Measurements from ENCODE around the gene RSPH1. TPM values are rescaled to one million over a fixed set of nuclear protein-coding genes. Genes with fewer than 3 reads are reported as not detected.

Gene RSPH1
- total RNA-seq, 1 experiment from 2014 or later, result not detected

DNA sequence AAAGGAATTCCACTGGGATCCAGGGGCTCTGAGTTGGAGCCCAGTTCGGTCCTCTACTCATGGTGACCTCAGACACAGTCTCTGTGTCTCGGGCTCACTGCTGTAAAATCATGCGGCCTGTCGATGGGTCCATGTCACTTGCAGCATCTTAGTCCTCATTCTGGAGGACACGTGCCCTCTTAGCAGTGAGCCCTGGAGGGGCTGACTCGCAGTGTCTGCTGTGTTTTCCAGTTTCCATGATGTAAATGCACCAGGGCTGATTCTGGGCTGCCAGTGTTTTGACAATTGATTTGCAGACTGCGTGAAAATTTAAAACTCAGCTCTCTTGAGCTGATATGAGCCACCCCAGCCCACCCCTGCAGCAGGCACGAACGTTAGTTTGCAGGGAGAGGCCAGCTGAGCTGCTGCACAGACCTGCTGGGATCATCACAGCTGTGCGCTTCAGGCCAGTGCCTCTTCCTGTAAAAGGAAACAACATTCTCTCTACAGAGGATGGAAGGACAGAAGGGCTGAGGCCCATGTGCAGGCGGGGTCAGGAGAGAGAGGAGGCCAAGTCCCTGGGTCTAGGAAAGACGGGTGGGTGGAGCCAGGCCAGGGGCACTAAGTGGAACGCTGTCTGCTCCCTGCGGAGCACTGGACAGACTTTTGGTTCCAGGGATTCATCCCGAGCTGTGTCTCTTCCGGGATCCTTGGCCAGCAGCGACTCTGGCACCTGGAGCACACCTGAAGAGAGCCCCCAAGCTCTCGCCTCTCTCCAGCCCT, 42.6 kb downstream of the RSPH1 start:
- peak; percentile 59 for DNase-seq
- Histone ChIP-seq H3K36me3 (replicated peaks; ENCODE audit: control insufficient read depth, insufficient read depth, low read length) (no peaks in the 10 kb centered on the region), H3K27me3 (ENCODE audit: control insufficient read depth, insufficient read depth, low read length) (no peaks in the 10 kb centered on the region), H3K4me3 (ENCODE audit: insufficient read depth, low read depth, low read length) (no peak overlapping the region)

DNA sequence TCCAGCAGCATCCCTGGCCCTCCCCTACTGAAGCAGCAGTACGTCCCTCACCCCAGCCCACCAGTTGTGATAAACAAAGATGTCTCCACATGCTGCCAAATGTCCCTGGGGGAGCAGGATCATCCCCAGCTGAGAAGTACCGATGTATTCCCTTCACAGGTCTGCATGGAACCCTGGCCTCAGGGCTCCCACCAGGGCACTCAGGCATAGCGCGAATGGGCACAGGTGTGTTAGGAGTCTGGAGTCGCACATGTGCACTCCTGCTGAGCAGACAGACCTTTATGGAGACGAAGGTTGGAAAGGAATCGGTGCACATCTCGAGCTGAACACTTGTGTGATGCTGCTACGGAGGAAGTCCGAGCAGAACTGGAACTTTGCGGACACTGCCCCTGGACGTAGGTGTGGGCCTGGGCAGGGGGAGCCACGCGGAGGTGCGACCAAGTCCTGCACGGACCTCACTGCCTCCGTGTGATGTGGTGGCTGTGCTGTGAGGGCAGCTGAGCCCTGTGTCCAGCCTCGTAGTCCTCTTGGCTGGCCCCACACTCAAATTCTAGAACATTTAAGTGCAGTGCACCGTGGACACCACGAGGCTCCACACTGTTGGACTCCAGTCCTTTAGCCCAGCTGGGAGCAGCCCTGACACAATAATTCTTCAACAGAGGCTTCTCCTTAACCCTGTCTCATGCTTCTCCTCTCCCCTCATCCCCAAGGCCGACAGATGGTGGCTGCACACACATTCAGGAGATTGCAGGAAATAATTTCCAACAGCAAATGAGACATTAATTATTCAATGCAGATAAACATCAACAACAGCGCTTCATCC, 43.4 kb downstream of the RSPH1 start:
- DNase-seq, result no peak
- no peaks in the 10 kb centered on the region for H3K36me3 ChIP-seq (replicated peaks; ENCODE audit: control insufficient read depth, insufficient read depth, low read length)
- no peak overlapping the region for H3K4me3 ChIP-seq (ENCODE audit: insufficient read depth, low read depth, low read length)
- H3K27me3 ChIP-seq (ENCODE audit: control insufficient read depth, insufficient read depth, low read length), result no peaks in the 10 kb centered on the region

DNA sequence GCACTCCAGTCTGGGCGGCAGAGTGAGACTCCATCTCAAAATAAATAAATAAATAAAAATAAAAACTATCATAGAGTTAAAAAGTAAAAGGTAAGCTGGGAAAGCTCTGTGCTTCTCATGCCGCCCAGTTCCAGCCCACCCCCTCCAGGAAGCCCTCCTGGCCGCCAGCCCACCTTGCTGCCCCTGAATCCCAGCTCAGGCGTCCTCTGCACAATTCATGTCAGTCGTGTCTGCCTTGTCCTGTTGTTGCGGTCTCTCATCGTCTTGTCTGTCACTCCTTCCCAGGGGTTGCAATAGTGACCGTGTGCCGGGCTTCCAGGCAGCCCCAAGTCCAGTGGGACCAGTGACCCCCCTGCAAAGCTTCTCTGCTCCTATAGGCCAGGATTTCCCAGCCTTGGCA, 44.1 kb downstream of the RSPH1 start:
- no peak overlapping the region for H3K4me3 ChIP-seq (ENCODE audit: insufficient read depth, low read depth, low read length)
- no peaks in the 10 kb centered on the region for H3K27me3 ChIP-seq (ENCODE audit: control insufficient read depth, insufficient read depth, low read length)
- no peaks in the 10 kb centered on the region for H3K36me3 ChIP-seq (replicated peaks; ENCODE audit: control insufficient read depth, insufficient read depth, low read length)
- no peak for DNase-seq

DNA sequence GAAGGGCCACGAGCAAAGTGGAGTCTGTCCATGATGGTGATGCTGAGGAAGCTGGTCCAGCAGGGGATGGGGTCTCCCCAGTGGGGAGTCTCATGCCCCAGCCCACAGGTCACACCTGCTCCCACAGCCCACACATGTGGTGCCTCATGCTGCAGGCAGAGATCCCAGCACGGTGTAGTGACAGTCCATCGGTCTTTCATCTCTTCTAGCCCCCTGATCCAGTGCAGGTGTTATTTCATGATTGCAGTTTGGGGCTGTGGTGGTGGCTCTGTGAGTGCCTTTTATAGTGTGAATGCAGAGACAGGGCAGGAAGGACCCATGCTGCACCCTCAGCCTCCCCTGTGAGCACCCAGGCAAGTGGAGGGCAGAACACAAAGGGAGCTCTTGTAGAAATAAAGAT, 47.3 kb downstream of the RSPH1 start:
- H3K36me3 ChIP-seq (replicated peaks; ENCODE audit: control insufficient read depth, insufficient read depth, low read length), result no peaks in the 10 kb centered on the region
- no peak for DNase-seq
- H3K27me3 ChIP-seq (ENCODE audit: control insufficient read depth, insufficient read depth, low read length), result no peaks in the 10 kb centered on the region
- H3K4me3 ChIP-seq (ENCODE audit: insufficient read depth, low read depth, low read length), result no peak overlapping the region

DNA sequence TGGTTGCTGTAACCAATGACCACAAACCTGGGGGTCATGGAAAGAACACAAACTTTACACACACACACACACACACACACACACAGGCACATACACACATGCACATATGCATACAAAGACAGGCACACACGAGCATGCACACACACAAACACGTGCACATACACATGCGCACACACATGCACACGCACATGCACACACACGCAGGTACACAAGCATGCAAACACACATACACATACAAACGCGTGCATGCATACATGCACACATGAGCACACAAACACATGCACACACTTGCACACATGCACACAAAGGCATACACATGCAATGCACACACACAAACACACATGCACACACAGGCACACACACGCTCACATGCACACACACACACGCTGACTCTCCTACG, 48.3 kb downstream of the RSPH1 start:
- Histone ChIP-seq H3K4me3 (ENCODE audit: insufficient read depth, low read depth, low read length) (no peak overlapping the region), H3K27me3 (ENCODE audit: control insufficient read depth, insufficient read depth, low read length) (no peaks in the 10 kb centered on the region), H3K36me3 (replicated peaks; ENCODE audit: control insufficient read depth, insufficient read depth, low read length) (no peaks in the 10 kb centered on the region)
- DNase-seq, result no peak

DNA sequence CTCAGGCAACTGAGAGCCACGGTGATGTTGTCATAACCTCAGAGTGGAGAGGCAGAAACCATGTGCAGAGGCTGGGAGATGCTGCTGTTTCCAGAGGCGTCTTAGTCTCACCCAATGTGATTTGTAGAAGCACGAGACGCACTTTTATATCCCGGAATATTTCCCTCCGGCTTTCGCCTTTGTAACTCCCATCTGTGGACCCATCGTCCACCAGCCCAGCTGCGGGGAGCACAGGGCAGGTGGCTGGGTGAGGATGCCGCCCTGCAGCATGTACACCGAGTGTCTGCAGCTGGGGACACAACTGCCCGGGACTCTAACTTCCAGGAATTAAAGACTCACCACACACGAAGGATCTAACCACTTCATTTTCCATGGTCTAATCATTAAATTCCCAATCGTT, 48.8 kb downstream of the RSPH1 start:
- no peaks in the 10 kb centered on the region for H3K36me3 ChIP-seq (replicated peaks; ENCODE audit: control insufficient read depth, insufficient read depth, low read length)
- no peak overlapping the region for H3K4me3 ChIP-seq (ENCODE audit: insufficient read depth, low read depth, low read length)
- no peaks in the 10 kb centered on the region for H3K27me3 ChIP-seq (ENCODE audit: control insufficient read depth, insufficient read depth, low read length)
- DNase-seq, result no peak

DNA sequence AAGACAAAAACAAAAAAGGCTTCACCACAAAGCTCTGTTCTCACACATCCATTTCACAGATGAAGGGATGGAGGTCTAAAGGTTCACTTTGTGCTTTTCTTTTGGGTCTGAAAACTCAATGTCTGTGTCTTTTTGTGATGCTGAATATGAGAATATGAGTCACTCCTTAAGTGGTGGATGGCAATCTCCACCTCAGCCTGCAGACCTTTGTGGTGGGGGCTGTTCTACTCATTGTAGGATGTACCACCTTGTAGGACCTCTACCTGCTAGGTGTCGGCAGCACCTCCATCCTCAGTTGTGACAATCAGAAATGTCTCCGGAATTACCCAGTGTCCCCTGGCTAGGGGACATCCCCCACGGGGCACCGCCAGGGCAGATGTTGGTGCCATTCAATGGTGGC, 49.5 kb downstream of the RSPH1 start:
- no peaks in the 10 kb centered on the region for H3K27me3 ChIP-seq (ENCODE audit: control insufficient read depth, insufficient read depth, low read length)
- H3K36me3 ChIP-seq (replicated peaks; ENCODE audit: control insufficient read depth, insufficient read depth, low read length), result no peaks in the 10 kb centered on the region
- no peak overlapping the region for H3K4me3 ChIP-seq (ENCODE audit: insufficient read depth, low read depth, low read length)
- no peak for DNase-seq

DNA sequence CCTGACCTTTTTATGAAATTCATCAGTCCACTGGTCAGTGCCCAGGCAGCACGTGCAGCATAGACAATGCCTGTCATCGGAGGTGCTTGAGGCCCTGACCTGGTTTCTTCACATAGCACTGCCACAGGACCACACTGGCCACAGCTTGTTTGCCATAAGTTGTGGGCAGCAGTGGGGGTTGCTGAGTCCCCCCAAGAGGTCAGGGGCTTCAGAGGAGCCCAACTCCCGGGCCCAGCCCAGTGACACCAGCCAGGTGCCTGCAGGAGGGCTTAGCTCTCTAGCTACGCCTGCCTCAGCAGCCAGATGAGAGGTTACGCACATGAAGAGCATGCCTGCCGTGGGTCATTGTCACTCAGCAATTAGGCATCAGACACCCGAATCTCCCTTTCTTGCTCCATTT, 50.7 kb downstream of the RSPH1 start:
- H3K36me3 ChIP-seq (replicated peaks; ENCODE audit: control insufficient read depth, insufficient read depth, low read length), result no peaks in the 10 kb centered on the region
- no peak overlapping the region for H3K4me3 ChIP-seq (ENCODE audit: insufficient read depth, low read depth, low read length)
- H3K27me3 ChIP-seq (ENCODE audit: control insufficient read depth, insufficient read depth, low read length), result no peaks in the 10 kb centered on the region
- DNase-seq, result no peak

DNA sequence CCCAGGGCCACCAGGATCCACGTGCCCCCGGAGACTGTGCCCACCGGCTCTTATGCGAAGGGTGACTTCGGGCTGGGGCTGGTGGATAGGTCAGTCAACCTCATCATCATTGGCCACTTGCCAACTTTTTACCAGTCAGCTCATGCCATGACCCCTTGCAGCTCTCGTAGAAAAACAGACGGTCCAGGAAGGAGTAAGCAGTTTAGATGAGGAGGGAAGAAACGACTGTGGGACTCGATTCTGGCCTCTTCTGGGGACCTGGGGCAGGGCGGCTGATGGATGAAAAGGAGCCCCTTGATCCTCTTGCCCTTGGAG, 51.3 kb downstream of the RSPH1 start:
- H3K36me3 ChIP-seq (replicated peaks; ENCODE audit: control insufficient read depth, insufficient read depth, low read length), result no peaks in the 10 kb centered on the region
- H3K27me3 ChIP-seq (ENCODE audit: control insufficient read depth, insufficient read depth, low read length), result no peaks in the 10 kb centered on the region
- H3K4me3 ChIP-seq (ENCODE audit: insufficient read depth, low read depth, low read length), result no peak overlapping the region
- no peak for DNase-seq

DNA sequence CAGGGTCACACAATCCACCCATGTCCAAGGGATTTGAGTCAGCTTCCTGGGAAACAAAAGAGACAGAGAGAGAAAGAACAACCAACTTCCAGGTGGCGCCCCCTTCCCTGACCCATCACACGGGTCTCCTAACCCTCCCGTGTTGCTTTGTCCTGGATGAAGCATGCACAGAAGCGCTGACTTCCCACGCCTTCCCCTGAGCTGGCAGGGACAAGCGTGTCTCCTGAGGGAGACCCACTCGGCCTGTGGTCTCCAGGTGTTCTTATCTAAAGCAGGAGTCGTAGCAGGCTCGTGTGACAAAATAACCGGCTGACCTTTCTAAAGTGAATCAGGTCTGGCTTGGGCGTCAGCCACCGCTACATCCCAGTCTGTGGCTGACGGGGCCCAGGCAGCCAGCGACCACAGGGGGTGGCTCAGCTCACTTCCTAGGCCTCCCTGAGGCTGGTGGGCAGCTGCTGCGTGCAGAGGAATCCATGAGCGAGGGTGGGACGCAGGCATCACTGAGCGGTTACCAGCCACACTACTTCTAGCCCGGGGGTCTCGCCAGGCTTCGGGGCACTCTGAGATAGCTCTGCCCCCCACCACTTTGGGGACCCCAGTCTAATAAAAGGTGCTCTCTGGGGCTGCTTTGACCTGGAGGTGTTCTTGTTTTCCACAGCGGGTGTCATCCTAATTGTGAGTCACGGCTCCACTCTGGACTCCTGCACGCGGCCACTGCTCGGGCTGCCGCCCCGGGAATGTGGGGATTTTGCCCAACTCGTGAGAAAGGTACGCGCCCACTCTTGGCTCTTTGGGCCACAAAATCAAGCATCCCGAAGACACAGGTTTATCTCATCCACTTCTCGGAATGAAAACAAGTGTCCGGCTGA, 51.9 kb downstream of the RSPH1 start:
- Histone ChIP-seq H3K4me3 (ENCODE audit: insufficient read depth, low read depth, low read length) (no peak overlapping the region), H3K27me3 (ENCODE audit: control insufficient read depth, insufficient read depth, low read length) (no peaks in the 10 kb centered on the region), H3K36me3 (replicated peaks; ENCODE audit: control insufficient read depth, insufficient read depth, low read length) (no peaks in the 10 kb centered on the region)
- DNase-seq, result peak; percentile 53

DNA sequence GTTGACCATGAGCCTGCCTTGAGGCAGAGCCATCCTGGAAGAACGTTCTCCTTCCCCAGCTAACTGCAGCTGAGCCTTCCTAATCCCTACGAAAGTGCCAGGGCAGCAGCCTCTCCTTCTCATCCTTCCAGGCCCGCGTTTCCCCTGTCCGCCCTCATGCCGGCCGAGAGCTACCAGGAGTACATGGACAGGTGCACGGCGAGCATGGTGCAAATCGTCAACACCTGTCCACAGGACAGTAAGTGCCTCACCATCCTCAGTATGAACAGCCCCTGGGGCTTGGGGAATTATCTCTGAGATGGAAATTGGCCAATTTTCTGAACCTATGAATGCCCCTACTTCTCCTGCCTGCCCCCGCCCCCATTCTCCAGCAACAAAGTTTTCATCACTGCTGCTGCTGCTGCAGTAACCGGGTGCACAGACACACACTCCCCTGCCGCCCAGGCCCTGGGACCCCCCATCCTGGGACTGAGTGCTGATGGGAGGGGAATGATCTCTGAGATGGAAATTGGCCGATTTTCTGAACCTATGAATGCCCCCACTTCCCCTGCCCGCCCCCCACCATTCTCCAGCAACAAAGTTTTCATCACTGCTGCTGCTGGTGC, 52.7 kb downstream of the RSPH1 start:
- DNase-seq, result no peak
- Histone ChIP-seq H3K27me3 (ENCODE audit: control insufficient read depth, insufficient read depth, low read length) (no peaks in the 10 kb centered on the region), H3K36me3 (replicated peaks; ENCODE audit: control insufficient read depth, insufficient read depth, low read length) (no peaks in the 10 kb centered on the region), H3K4me3 (ENCODE audit: insufficient read depth, low read depth, low read length) (no peak overlapping the region)

DNA sequence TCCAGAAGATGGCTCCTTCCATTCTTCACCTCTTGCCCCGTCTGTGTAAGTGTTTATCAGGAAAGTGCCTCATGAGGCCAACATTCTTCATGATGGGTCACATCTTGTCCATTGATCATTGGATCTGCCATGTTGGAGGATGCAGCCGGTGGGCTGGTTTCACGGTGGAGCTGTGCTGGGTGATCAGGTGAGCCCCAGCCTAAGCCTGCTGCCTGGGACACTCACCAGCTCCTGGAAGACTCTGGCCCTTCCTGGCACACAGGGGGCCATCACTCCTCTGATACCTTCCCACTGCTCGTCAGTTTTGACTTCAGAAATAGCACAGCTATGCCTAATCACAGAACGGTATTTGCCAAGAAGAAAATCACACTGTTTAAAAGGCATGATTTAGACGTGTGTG, 54.1 kb downstream of the RSPH1 start:
- DNase-seq, result no peak
- Histone ChIP-seq H3K4me3 (ENCODE audit: insufficient read depth, low read depth, low read length) (no peak overlapping the region), H3K36me3 (replicated peaks; ENCODE audit: control insufficient read depth, insufficient read depth, low read length) (no peaks in the 10 kb centered on the region), H3K27me3 (ENCODE audit: control insufficient read depth, insufficient read depth, low read length) (no peaks in the 10 kb centered on the region)

DNA sequence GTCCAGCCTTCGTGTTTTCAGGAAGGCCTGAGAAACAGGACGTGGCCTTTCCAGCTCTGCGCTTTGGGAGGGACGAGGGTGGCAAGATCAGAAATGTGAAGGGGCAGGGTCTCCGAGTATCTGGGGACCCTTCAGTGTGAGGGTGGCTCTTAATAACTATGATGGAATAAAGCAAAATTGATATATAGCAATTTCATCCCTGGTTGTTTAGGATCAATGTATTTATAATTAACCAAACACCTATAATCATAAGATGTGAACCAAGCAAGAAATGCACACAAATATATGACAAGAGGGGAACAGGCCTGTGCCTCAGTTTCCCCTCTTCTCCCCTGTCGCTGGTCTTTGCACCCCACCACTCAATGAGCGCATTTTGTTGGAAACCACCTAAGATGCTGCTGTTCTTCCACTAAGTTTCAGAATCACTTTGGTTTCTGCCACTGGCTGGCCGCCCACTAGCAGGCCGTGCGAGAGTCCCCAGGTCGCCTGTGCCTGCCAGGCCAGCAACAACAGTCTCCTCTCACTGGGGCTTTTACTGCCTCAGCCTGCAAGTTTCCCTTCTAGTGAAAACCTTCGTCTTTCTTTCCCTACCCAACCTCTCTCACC, 55.7 kb downstream of the RSPH1 start:
- no peak overlapping the region for H3K4me3 ChIP-seq (ENCODE audit: insufficient read depth, low read depth, low read length)
- no peak for DNase-seq
- H3K27me3 ChIP-seq (ENCODE audit: control insufficient read depth, insufficient read depth, low read length), result no peaks in the 10 kb centered on the region
- H3K36me3 ChIP-seq (replicated peaks; ENCODE audit: control insufficient read depth, insufficient read depth, low read length), result no peaks in the 10 kb centered on the region
